ENCODE data around the gene TYW5.
"Not testable (repeated sequence)": the region's sequence is repeated elsewhere in the genome, so short reads cannot be mapped to it uniquely, and the experiment has no call there.

TYW5 gene

DNA sequence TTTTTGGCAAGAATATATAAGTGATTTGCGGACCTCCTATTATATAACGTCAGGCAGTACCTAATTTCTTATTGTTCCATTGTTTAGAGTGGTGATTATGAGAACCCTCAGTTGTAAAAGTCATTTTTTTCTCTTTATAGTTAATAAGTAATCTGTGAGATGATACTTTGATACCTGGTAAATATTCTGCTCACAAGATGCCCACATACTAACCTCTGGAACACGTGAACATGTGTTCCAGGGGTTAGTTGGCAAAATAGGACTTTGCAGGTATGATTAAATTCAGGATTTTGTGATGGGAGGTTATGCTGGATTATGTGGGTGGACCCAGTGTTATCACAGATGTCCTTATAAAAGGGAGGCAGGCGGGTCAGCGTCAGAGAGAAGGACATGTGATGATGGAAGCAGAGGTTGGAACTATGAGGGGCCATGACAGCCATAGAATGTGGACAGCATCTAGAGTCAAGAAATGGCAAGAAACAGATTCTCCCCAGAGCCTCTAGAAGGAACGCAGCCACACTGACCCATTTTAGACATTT is 16.9 kb upstream of the TYW5 start:
- DNase-seq: no peak

DNA sequence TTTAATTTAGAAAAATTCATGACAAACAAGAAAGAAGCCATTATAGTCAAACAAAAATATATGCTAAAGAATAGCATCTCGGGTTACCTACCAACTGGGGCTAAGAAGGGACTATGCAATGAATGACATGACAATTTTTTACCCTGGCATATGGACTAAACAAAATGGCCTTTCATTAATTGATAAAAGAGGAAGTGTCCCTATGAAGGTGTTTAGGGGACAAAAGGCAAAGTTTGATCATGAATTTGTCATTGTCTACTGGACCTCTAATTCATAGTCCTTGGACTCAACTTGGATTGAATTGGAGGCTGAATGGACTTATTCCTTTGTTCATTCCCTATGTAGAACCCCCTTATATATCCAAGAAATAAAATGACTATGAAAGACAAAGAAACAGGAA is 12.8 kb upstream of the TYW5 start:
- DNase-seq: no peak

DNA sequence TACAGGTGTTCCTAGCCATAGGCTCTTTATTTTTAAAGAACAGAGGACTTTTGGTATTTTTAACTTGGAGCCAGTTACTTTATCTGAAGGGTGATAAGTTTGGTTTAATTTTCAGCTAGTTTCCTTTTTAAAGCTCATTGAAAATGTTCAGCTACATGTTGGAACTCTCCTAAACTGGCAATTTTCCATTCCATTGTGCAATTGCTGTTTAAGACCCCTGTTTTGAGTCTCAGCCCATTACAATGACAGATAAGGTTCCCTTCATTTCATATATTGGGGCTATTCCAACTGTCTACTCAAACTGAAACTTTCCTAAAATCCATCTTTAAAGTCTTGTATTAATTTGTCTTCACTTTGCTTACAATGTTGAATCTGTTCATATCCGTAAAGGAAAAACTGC is 11.7 kb upstream of the TYW5 start:
- DNase-seq: no peak

DNA sequence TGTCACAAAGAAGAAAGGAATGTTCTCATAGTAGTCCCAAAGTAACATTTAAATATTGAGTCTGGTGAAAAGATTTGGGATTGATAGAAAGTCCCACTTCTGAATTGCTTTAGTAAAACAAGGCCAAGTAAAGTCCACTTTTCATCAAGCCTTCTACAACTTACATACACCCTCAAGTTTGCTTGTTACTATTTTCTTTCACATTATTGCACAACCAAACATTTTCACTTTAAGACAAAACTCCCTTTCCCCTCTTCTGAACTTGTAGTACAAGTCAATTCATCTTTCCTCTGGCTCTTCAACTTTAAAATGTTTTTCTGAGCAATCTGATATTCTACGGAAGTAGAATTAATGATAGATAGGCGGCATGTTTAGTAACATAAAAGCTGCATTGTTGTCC is 11.1 kb upstream of the TYW5 start:
- DNase-seq: no peak

DNA sequence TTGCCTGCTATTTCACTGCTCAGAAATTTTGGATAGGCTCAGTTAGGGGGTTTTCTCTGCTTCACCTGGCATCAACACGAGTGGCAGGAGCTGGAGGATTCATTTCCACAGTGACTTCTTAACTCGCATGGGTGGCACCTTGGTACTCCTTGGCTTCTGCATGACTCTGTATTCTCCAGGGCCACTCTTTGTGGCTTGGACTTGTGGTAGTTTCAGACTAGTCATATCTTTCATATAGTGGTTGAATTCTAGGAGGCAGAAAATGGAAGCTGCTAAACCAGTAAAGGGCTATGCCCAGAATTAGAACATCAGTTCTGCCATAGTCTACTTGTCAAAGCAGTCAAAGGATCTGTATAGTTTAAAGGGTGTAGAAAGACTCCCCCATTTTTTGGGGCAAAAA is 6.9 kb upstream of the TYW5 start:
- no peak for DNase-seq

DNA sequence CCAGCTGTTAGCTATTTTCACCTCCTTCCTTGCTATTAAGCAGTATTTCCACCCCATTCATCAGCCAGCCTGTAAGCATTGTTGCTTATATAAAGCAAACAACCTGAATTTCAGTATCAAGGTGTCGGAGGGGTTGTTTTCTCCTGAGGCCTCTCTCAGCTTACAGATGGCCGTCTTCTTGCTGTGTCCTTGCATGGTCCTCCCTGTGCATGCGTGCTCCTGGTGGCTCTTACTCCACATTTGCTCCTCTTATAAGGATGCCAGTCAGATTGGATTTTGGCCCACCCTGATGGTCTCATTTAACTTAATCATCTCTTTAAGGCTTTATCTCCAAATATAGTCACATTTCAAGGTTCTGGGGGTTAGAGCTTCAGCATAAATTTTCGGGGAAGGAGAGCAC is 2.7 kb upstream of the TYW5 start:
- no peak for DNase-seq

DNA sequence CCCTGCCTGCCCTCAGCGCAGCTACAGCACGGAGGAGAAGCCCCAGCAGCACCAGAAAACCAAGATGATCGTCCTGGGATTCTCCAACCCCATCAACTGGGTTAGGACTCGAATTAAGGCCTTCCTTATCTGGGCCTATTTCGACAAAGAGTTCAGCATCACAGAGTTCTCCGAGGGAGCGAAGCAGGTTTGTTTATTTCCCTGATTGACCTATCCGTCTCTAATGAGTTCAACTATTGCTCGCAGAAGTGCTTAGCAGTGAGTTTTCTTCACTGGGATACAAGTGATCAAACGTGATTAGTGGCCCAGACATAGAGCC is 730 bp upstream of the TYW5 start:
- DNase-seq: no peak

DNA sequence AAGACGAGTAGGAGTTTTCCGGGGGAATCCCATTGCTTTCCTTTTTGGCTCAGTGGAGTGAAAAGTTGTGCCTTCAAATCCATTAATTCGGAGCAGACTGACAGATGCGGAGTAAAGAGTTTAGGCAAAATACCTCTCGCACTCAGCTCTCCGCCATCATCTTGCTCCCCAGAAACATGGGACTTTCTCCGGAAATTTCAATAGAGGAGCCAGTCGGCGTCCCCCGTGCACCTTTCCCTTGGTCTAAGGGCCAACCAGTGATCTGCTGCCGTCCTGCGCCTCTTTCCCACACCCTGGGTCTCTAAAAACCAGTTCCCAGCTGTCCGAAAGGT is 318 bp downstream of the TYW5 start:
- DNase-seq: no peak

DNA sequence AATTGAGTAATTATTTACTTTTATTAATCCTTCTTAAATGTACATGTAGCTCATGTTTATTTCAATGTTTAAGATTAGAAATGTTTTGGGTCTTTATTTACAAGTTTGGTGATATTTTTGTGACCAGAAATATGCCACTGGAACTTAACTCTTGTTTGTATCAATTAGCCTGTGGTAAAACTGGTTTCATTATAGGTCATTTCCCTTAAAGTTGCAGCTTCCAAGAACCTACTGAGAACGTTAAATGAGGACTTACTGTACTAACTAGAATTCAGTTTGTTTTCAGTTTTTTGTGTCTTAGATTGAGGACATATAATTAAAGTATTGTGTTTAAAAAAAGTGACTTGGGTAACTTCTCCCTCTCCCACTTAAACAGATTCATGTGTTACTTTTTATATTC is 4.3 kb downstream of the TYW5 start:
- no peak for DNase-seq

DNA sequence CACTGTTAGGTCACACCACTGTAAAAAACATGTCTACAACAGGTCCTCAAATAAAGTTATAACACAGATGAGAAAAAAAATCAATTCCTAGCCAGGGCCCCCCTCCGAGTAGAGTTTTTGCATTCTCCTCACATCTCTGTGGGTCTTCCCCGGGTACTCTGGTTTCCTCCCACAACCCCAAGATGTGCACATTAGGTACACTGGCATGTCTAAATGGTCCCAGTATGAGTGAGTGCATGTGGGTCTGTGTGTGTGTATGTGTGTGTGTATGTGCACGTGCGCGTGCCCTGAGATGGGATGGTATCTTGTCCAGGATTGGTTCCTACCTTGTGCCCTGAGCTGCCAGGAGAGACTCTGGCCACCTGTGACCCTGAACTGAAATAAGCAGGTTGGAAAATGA is 4.9 kb downstream of the TYW5 start:
- DNase-seq: no peak

DNA sequence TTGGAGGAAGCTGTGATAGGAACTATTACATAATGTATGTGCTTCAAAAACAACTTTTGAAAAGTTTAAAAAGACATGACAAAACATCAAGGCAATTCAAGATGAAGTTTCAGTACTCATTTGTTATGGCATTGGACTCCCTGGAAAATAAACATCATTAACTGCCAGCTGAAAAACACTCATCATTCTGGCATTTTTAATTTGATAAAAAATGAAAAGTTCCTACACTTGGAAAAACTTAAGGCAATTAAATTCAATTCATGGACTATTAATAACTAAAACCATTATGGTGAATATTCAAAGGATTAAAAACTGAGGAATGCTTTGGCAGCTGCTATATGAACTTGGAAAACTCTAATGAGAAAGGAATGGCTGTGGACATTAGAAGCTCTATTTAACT is 8.5 kb downstream of the TYW5 start:
- no peak for DNase-seq

DNA sequence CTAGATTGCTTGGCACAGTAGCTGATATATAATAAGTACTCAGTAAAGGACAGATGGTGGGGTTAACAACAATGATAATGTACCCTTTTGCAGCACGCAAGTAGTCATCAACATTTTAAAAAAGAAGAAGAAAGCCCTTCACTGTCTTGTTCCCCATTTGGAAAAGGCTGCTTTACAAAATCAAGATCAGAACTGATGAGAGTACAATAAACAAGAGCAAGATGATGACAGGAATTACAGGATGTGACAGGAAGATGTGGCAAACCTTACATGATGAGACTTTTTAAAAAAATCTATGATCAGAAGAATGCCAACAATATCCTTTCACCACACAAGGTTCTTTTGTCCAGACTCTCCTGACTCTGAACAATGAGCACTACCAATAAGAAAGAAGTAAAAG is 9.1 kb downstream of the TYW5 start:
- no peak for DNase-seq

DNA sequence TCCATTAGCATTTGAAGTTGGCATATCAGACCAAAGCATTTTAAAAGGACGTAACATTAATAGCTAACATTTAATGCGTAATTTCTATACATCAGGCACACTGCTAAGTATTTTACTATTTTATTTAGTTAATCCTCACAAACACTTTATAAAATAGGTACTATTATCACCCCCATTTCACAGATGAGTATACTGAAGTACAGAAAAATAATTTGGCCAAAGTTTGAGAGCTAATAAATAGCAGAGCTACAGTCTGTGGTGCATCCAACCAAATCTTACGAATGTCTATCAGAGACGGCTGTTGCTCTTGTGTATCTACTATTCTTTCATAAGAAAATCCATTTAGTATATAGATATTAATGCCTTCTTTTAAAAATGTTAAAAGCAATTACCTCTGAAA is 11.9 kb downstream of the TYW5 start:
- no peak for DNase-seq

DNA sequence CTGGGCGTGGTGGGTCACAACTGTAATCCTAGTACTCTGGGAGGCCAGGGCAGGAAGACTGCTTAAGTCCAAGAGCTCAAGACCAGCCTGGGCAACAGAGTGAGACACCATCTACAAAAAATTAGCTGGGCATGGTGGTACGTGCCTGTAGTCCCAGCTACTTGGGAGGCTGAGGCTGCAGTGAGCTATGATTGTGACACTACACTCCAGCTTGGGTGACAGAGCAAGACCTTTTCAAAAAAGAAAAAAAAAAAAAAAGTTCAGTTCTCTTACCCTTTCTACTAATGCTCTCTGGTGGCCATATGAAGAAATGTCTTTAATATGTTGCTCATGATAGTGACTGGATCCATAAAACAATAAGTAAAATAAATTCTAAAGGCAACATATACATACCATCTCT is 14.9 kb downstream of the TYW5 start:
- DNase-seq: no peak

DNA sequence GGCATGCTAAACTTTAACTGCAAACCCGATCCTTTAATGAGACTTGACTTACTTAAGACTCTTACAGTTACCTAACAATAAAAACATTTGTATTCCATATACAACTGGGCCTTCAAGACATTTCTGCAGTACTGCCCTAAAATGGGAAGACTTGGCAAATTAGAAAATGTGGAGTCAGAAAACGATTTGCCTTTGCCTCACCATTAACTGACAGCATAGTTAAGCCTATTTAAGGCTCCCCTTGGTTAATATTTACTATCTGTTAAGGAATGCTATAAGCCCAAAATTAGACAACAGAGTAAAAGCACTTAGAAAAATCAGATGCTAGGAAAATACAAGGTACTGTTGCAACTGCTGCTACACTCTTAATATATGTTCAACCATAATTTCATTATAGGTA is 18.7 kb downstream of the TYW5 start:
- no peak for DNase-seq

DNA sequence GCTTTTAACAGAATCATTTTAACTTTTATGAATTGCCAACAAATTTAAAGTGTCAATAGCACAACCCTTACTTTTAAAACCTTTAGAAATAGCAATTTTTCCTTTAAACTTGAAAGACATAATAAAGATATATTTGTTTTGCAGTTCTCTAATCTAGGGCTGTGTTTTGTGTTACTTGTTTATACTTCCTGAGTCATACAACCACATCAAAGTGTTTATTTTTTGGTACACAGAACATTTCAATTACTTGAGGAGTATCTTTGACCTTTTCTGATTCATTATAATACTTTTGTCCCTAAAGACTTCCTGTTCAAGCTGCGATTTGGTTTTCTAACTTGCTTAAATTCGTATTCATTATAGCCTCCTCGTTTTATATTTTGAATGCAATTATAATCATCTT is 21.8 kb downstream of the TYW5 start:
- no peak for DNase-seq

DNA sequence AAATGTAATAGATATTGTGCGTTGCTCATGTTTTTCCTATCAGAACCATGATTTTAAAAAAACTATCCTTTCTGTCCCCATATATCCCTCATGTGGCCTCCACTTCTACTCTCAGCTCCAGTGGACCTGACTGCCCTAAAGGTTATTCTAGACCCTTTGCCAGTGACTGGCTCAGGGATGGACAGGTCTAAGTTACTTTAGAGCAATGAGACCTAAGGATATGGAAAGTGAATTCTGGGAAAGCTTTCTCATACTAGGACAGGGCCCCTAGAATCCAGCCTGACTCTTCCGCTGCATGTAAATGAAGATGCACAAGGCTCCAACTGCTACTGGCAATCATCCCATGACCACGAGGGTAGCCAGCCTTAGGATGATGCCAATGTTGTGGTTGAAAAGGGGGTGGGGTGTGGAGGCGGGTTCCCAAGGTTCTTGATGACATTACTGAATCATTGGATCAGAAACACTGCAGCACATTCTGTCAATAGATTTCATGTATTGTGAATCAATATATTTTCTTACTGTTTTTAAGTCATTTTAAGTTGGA is 22.9 kb downstream of the TYW5 start:
- no peak for DNase-seq

DNA sequence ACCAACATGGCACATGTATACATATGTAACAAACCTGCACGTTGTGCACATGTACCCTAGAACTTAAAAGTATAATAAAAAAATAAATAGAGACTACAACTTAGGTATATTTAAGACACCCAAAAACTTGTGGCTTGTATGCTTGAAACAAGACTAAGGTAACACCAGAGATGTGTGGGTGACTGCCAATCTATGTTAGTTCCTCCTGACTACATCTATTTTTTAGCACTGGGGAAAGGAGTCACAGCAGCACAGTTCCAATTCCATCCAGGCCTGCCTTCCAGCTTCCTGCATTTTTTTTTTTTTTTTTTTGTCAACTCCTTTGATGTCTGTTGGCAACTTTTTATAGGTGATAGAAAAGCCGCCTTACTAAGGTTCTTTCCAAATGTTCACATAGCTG is 26.0 kb downstream of the TYW5 start:
- DNase-seq: no peak

DNA sequence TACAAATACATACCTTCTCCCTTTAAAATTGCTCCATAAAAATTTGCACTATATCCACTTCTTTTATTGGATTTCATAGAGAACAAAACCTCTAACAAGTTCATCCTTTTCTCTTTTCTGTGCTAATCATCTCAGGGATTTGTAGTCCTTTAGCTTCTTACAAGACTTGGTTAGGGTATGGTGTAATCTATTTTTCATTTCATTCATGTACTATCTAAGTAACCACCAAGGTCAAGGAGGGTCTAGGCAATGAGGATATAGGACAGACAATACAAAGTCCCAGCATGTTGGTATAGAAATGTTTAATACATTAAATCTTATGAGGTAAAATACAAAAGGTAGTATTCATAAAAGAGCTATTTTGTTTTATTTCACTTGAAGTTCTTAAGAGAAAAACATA is 26.7 kb downstream of the TYW5 start:
- no peak for DNase-seq

DNA sequence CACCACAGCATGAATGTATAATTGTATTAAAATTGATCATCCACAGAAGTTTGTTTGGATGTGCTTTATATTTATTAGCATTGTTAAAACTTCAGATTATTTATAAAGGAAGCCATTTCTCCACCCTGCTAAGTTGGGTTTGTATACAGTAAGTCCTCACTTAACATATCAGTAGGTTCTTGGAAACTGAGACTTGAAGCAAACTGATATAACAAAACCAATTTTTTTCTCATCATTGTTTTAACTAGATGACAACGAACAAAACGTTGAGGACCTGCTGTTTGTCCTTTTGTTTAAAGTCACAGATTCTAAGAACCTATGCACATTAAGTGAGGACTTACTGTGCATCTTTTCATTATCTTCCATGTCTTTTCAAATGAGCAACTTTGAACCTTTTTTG is 27.1 kb downstream of the TYW5 start:
- no peak for DNase-seq

DNA sequence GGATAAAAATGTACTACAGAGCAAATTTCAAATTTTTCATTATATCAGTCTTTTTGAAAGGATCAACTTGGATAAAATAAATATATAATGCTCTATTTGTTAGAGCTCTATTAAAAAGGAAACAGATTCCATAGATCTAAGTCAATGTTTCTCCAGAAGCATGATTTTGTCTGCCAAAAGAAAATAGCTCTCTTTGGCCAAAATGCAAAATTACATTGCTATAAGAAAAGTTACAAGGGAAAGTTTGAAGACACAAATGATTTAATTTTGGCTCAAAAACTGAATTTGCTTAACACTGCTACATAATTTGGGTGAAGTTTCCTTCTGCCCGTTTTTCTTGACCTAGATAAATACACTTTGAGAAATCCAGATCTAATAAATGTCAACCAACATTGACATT is 28.5 kb downstream of the TYW5 start:
- DNase-seq: no peak

DNA sequence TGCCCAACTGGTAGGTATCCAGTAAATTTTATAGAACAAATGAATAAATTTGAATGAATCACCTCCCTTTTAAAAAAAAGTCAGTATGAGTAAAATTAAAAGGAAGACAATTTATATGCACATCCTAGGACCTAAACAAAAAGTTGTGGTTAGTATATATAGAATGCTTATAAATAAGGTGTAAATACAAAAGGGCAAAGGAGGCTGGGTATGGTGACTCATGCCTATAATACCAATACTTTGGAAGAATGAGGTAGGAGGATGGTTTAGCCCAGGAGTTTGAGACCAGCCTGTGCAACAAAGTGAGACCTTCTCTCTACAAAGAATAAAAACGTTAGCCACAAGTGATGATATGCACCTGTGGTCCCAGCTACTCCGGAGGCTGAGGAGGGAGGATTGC is 31.4 kb downstream of the TYW5 start:
- no peak for DNase-seq

DNA sequence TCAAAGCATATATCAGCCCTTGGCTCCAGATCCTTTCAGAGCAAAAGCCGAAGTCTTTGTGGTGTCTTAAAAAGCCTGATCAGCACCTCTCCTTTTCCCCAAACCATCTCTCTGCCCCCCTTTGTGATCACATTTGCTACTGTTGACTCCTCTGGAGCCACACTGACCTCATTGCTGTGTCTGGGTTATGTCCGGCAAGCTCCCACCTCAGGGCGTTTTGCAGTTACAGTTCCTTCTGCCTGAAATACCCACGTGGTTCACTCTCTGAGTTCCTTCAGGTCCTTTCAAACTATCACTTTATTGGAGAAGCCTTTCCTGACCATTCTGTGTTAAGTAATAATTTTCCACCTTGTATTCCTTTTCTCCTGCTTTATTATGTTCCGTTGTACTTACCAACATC is 32.4 kb downstream of the TYW5 start:
- DNase-seq: no peak

DNA sequence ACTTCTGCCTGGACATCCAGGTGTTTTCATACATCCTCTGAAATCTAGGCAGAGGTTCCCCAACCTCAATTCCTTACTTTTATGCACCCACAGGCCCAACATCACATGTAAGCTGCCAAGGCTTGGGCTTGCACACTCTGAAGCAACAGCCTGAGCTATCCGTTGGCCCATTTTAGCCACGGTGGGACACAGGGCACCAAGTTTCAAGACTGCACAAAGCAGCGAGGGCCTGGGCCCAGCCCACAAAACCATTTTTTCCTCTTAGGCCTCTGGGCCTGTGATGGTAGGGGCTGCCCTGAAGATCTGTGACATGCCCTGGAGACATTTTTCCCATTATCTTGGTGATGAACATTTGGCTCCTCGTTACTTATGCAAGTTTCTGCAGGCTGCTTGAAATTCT is 38.3 kb downstream of the TYW5 start:
- DNase-seq: no peak

DNA sequence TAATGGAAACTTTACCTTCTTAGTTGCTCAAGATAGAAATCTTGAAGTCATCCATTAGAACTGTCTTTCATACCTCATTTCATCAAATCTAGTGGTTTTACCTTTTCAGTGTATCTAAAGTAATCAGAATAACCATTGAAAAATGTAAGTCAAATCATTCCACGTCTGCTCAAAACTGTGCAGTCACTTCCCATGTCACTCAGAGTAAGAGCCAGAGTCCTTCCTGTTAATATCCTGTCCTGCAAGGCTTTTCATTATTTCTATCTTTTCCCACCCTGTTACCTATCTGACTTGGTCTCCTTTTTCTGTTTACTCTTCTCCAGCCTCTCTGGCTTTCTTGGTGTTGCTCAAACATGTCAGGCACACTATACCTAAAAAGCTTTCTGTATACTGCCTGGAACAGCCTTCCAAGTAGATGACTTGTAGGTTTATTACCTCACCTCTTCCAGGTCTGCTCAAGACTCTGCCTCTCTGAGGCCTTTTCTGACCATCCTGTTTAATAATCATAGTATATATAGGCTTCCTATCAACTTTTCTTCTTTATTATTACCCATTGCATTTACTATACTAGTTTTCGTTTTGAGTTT is 40.8 kb downstream of the TYW5 start:
- no peak for DNase-seq

DNA sequence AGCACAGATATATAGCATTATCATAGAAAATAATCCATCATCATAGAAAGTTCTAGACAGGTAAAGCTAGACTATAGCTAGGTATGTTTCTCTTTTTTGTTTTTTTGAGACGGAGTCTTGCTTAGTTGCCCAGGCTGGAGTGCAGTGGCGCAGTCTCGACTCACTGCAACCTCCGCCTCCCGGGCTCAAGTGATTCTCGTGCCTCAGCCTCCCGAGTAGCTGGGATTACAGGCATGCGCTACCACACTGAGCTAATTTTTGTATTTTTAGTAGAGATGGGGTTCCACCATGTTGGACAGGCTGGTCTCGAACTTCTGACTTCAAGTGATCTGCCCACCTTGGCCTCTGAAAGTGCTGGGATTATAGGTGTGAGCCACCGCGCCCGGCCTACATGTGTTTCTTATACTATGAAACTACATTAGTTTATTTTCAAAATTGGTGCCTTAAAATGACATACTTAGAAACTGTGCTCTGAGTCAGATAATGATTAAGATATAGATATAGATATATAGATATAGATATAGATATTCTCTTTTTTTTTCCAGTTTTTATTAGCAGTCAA is 42.7 kb downstream of the TYW5 start:
- DNase-seq: not testable (repeated sequence)
